GM21390 (cell line): ENCODE measurements around the gene PTGR2.
"Not testable (repeated sequence)": the region's sequence is repeated elsewhere in the genome, so short reads cannot be mapped to it uniquely, and the experiment has no call there.

Experiments used
- ATAC-seq: cut with Tn5 transposase; IDR thresholded peaks from one replicate; pipeline ENCODE4 v1.9.1; 2021; ENCODE audit not compliant: unreplicated experiment

The PTGR2 gene

GRCh38 chr14:73833034-73833433 lies 18.6 kb upstream of the PTGR2 start:
- no peak for ATAC-seq

DNA sequence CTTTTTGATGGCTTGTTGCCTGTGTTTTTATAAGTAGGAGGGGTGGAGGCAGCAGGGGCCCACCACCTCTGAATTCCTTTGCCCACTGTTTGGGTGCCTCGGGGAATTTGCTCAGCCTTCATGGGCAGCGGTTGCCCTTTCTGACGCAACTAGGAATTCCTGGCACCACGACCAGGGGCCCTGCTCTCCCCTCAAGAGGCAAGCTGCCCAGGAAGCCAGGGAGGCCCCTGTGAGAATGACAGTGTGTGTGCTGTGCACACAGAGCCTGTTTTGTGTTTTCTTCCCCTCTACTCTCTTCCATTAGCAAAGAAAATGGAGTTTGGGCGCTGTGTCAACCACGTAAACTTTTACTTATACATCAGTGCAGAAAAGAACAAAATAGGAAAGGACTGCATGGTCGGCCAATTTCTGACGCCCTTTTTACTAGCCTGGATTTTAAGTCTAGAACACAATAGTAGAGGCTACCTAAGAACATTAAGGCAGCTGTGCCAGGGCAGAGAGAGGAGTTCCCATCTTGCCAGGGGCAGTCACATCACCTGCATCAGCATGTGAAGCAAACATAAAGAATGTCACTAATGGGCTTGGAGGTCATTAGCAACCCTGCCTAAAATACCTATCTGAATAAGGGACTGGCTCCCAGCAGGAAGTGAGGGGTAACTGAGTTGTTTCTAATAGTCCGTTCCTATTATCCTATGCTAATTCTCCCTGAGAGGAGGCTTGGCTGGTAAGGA lies 17.9 kb upstream of the PTGR2 start:
- no peak for ATAC-seq

GRCh38 chr14:73834261-73834625 lies 17.4 kb upstream of the PTGR2 start:
- no peak for ATAC-seq

GRCh38 chr14:73838293-73839034 lies 13.2 kb upstream of the PTGR2 start:
- ATAC-seq: not testable (repeated sequence)

DNA sequence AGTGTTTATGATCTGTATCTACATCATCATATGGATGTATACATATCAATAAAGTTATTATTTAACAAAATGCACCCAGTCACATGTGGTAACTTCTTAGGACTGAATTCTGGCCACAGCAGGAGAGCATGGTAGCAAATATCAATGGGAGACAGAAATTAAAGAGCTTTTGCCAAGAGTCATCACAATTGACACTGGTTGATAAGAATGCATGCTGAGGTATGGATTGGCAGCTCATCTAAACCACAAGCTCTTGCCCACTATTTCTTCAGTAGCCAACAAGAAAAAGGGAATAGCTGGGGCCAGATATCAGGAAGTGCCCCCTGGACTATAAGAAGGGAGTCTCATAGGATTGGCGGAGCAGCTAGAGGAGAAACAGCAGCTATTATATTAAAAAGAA lies 9.4 kb upstream of the PTGR2 start:
- ATAC-seq: no peak

- ATAC-seq: no peak
Observed at GRCh38 chr14:73842851-73843250, 8.8 kb upstream of the PTGR2 start.

DNA sequence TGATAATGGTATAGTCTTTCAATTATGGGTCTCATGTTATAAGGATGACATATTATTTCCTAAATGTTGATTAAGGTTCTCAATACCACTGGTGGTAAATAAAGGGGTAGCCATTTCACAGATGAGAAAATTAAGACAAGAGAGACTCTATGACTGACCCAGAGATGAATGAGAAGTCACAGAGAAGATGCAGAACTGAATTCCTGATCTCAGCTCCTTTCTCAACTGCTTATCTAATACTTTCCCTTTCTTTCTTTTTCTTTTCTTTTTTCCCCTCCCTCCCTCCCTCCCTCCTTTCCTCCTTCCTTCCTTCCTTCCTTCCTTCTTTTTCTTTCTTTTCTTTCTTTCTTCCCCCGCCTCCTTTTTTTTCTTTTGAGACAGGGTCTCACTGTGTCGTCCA lies 8.3 kb upstream of the PTGR2 start:
- no peak for ATAC-seq

DNA sequence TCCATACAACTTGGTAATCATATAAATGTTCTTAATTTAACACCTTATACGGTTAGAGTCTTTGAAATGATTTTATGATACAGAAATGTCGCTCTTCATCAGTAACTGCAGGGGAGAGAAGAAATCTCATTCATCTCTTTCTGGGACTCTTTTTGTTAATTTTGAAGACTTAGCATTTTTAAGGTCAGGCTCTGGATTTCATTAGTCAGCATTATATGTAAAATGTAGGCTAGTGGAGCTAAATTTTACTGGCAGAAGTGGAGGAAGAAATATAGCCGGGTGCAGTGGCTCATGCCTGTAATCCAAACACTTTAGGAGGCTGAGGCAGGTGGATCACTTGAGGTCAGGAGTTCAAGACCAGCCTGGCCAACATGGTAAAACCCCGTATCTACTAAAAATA lies 4.7 kb upstream of the PTGR2 start:
- ATAC-seq: no peak

DNA sequence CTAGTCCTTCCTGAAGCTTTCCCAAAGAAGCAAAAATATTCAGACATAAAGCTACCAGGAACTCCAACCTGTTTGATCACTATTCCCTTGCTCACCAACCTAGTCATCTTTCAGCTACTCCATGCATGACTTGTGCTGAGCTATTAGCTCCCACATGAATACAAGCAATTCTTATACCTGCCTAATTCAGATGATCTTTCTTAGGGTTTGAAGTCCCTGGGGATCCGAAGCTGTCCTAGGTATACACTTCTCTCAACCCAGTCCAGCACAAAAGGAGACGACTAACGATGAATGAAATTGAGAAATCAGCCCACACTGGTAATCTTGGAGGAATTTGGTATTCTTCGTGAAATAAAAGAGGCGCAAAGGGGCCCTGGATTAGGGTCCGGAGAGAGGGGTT lies 631 bp upstream of the PTGR2 start:
- no peak for ATAC-seq

GRCh38 chr14:73859145-73859544 lies 7.5 kb downstream of the PTGR2 start:
- ATAC-seq: no peak

- ATAC-seq: no peak
Observed at GRCh38 chr14:73861073-73861472, 9.4 kb downstream of the PTGR2 start.

GRCh38 chr14:73862480-73862879 lies 10.8 kb downstream of the PTGR2 start:
- no peak for ATAC-seq

- no peak for ATAC-seq
Observed at GRCh38 chr14:73863209-73863608, 11.6 kb downstream of the PTGR2 start.

- ATAC-seq: no peak
Observed at GRCh38 chr14:73865534-73866113, 14.0 kb downstream of the PTGR2 start.

DNA sequence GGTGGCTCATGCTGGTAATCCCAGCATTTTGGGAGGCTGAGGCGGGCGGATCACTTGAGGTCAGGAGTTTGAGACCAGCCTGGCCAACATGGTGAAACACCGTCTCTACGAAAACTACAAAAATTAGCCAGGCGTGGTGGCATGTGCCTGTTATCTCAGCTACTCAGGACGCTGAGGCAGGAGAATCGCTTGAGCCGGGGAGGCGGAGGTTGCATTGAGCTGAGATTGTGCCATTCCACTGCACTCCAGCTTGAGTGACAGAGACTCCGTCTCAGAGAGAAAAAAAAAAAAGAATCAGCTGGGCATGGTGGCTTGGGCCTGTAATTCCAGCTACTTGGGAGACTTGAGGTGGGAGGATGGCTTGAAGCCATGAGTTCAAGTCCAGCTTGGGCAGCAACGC lies 18.1 kb downstream of the PTGR2 start:
- not testable (repeated sequence) for ATAC-seq

DNA sequence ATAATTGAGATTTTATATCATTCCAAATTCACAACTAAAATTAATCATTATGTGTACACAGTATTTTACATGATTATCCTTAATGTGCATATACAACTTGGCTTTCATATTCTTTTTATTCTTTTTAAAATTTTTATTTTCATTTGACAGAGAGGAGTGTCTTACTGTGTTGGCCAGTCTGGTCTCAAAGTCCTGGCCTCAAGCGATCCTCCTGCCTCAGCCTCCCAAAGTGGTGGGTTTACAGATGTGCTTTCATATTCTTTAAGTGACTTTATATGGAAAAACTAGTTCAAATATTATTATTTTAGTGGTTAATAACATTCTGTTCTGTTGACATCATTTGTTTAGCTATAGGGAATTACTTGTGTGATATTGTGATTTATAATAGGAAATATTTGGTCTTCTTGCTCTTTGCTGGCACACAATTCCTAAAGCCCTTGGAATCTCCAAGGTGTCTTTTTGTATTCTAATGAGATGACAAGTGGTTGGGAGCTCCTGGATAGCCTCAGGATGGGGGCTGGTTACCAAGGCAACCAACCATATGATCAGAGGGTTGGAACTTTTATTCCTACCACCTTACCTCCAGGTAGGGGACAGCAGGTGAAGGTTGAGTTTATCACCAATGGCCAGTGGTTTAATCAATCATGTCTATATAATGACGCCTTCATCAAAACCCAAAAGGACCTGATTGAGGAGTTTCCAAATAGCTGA lies 19.0 kb downstream of the PTGR2 start:
- no peak for ATAC-seq

GRCh38 chr14:73873660-73874059 lies 22.0 kb downstream of the PTGR2 start:
- no peak for ATAC-seq

DNA sequence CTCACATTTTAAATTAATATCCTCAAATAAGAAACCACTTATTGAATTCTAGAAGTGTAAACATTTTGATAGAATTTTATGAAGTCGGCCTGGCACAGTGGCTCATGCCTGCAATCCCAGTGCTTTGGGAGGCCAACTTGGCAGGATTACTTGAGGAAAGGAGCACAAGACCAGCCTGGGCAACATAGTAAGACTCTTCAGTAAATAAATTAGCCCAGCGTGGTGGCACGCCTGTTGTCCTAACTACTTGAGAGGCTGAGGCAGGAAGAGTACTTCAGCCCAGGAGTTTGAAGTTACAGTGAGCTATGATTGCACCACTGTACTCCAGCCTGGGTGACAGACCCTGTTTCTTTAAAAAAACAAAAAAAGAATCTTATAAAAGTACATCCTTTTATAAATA lies 26.2 kb downstream of the PTGR2 start:
- no peak for ATAC-seq

GRCh38 chr14:73878436-73878835 lies 26.8 kb downstream of the PTGR2 start:
- ATAC-seq: no peak

DNA sequence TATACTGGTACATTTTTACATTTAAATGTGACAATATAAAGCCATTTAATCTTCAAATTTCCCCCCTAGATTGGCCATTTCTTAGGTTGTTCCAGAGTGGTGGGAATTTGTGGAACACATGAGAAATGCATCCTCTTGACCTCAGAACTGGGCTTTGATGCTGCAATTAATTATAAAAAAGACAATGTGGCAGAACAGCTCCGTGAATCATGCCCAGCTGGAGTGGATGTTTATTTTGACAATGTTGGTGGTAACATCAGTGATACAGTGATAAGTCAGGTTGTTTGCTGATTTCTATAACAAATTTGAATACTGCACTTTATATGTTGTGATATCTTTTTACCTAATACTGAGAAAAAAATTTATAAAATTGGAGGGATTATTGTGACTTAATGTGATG lies 27.4 kb downstream of the PTGR2 start:
- ATAC-seq: no peak

GRCh38 chr14:73884438-73885190 lies 33.0 kb downstream of the PTGR2 start:
- ATAC-seq: no peak
